ENCODE measurements around the gene ZNF496.
"Not testable (repeated sequence)": the region's sequence is repeated elsewhere in the genome, so short reads cannot be mapped to it uniquely, and the experiment has no call there.

Gene ZNF496

DNA sequence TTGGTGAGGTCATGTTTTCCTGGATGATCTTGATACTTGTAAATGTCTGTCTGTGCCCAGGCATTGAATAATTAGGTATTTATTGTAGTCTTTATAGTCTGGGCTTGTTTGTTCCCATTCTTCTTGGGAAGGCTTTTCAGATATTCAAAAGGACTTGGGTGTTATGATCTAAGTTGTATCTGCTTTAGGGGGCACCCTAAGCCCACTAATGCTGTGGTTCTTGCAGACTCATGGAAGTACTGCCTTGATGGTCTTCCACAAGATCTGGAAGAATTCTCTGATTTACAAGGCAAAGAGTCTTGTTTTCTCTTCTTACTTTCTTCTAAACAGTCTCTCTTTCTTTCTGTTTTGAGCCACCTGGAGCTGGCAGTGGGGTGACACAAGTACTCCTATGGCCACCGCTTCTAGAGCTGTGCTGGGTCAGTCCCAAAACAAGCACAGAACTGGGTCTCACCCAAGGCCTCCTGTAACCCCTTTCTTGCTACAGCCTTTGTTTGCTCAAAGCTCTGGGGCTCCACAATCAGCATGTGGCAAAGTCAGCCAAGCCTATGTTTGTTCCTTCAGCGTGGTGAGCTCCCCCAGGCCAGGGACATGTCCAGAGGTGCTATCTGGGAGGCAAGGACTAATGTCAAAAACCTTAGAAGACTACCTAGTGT is 63.1 kb downstream of the ZNF496 start:
- Histone ChIP-seq H3K4me1 (ENCODE audit: control insufficient read depth, low read length) (no peaks in the 10 kb centered on the region), H3K4me2 (ENCODE audit: low read length) (no peak overlapping the region), H3K27me3 (ENCODE audit: control insufficient read depth, low read length) (no peaks in the 10 kb centered on the region), H3K9me3 (ENCODE audit: control insufficient read depth, insufficient read depth, low read length) (no peaks in the 10 kb centered on the region), H3K36me3 (ENCODE audit: control insufficient read depth, low read length) (no peaks in the 10 kb centered on the region), H3K79me2 (ENCODE audit: control insufficient read depth, low read length) (no peaks in the 10 kb centered on the region), H3K4me3 (ENCODE audit: low read length) (no peak overlapping the region), H4K20me1 (ENCODE audit: control insufficient read depth, insufficient read depth, low read depth, low read length) (no peaks in the 10 kb centered on the region), H3F3A (ENCODE audit: control insufficient read depth, insufficient read depth) (no peaks in the 10 kb centered on the region), H3K9me2 (replicated peaks; ENCODE audit: control insufficient read depth, low read length) (no peaks in the 10 kb centered on the region), H3K27ac (ENCODE audit: low read depth, low read length) (no peak overlapping the region)
- no peak for TF ChIP-seq EZH2phosphoT487 (IDR thresholded peaks at IDR 0.05; ENCODE audit: borderline replicate concordance, low read length)
- TF ChIP-seq, protein P1, sequence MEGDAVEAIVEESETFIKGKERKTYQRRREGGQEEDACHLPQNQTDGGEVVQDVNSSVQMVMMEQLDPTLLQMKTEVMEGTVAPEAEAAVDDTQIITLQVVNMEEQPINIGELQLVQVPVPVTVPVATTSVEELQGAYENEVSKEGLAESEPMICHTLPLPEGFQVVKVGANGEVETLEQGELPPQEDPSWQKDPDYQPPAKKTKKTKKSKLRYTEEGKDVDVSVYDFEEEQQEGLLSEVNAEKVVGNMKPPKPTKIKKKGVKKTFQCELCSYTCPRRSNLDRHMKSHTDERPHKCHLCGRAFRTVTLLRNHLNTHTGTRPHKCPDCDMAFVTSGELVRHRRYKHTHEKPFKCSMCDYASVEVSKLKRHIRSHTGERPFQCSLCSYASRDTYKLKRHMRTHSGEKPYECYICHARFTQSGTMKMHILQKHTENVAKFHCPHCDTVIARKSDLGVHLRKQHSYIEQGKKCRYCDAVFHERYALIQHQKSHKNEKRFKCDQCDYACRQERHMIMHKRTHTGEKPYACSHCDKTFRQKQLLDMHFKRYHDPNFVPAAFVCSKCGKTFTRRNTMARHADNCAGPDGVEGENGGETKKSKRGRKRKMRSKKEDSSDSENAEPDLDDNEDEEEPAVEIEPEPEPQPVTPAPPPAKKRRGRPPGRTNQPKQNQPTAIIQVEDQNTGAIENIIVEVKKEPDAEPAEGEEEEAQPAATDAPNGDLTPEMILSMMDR (IDR thresholded peaks at IDR 0.05; ENCODE audit: low read depth, low read length, poor library complexity, severe bottlenecking): no peak

DNA sequence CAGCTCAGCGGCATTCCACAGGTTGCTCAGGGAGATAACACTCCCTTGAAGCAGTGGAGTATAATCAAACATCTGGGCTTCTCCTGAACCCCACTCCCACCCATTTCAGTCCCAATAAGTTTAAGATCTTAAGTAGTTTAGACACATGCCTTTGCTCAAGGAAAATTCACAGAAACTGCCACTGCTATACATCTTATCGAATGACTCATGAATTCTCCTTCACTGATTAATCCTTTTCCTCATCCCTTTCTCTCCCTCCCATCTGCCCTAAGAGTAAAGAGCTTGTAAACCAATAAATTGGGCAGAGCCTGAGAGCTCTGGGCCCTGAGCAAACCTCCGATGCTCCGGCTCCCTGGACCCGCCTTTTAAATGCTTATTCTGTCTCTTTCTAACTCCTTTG is 65.6 kb downstream of the ZNF496 start:
- Histone ChIP-seq H3K27ac (ENCODE audit: low read depth, low read length) (no peak overlapping the region), H3K9me3 (ENCODE audit: control insufficient read depth, insufficient read depth, low read length) (no peaks in the 10 kb centered on the region), H3K79me2 (ENCODE audit: control insufficient read depth, low read length) (no peaks in the 10 kb centered on the region), H3K4me2 (ENCODE audit: low read length) (no peak overlapping the region), H3K9me2 (replicated peaks; ENCODE audit: control insufficient read depth, low read length) (no peaks in the 10 kb centered on the region), H3K4me3 (ENCODE audit: low read length) (no peak overlapping the region), H3F3A (ENCODE audit: control insufficient read depth, insufficient read depth) (no peaks in the 10 kb centered on the region), H3K36me3 (ENCODE audit: control insufficient read depth, low read length) (no peaks in the 10 kb centered on the region), H4K20me1 (ENCODE audit: control insufficient read depth, insufficient read depth, low read depth, low read length) (no peaks in the 10 kb centered on the region), H3K4me1 (ENCODE audit: control insufficient read depth, low read length) (no peaks in the 10 kb centered on the region), H3K27me3 (ENCODE audit: control insufficient read depth, low read length) (no peaks in the 10 kb centered on the region)
- no peak for TF ChIP-seq EZH2phosphoT487 (IDR thresholded peaks at IDR 0.05; ENCODE audit: borderline replicate concordance, low read length)
- TF ChIP-seq, protein P1 (IDR thresholded peaks at IDR 0.05; ENCODE audit: low read depth, low read length, poor library complexity, severe bottlenecking): no peak

- not testable (repeated sequence) for H3K9me2 ChIP-seq (replicated peaks; ENCODE audit: control insufficient read depth, low read length); H3K27ac ChIP-seq (ENCODE audit: low read depth, low read length); H3F3A ChIP-seq (ENCODE audit: control insufficient read depth, insufficient read depth); H3K79me2 ChIP-seq (ENCODE audit: control insufficient read depth, low read length); H3K4me2 ChIP-seq (ENCODE audit: low read length); H3K36me3 ChIP-seq (ENCODE audit: control insufficient read depth, low read length); H3K27me3 ChIP-seq (ENCODE audit: control insufficient read depth, low read length); H3K4me3 ChIP-seq (ENCODE audit: low read length); H3K4me1 ChIP-seq (ENCODE audit: control insufficient read depth, low read length); H3K9me3 ChIP-seq (ENCODE audit: control insufficient read depth, insufficient read depth, low read length); H4K20me1 ChIP-seq (ENCODE audit: control insufficient read depth, insufficient read depth, low read depth, low read length)
These were observed 75.9 kb downstream of the ZNF496 start, which contains the start of gene VN1R5 for GRCh38 chr1:247255772-247256171. Gene VN1R5, plus strand, starts transcription at chr1:247256072.

DNA sequence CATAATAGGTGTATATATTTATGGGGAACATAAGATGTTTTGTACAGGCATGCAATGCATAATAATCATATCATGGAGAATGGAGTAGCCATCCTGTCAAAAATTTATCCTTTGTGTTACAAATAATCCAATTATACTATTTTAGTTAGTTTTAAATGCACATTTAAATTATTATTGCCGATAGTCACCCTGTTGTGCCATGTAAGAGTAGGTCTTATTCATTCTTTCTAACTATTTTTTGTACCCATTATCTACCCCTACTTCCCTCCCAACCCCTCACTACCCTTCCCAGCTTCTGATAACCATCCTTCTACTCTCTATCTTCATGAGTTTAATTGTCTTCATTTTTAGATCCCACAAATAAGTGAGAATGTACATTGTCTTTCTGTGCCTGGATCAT is 84.1 kb downstream of the ZNF496 start:
- H3K9me3 ChIP-seq (ENCODE audit: control insufficient read depth, insufficient read depth, low read length): no peaks in the 10 kb centered on the region
- H3K4me1 ChIP-seq (ENCODE audit: control insufficient read depth, low read length): no peaks in the 10 kb centered on the region
- H3K4me2 ChIP-seq (ENCODE audit: low read length): no peak overlapping the region
- TF ChIP-seq EZH2phosphoT487 (IDR thresholded peaks at IDR 0.05; ENCODE audit: borderline replicate concordance, low read length): no peak
- TF ChIP-seq, protein P1 (IDR thresholded peaks at IDR 0.05; ENCODE audit: low read depth, low read length, poor library complexity, severe bottlenecking): no peak
- no peak overlapping the region for H3K4me3 ChIP-seq (ENCODE audit: low read length)
- H4K20me1 ChIP-seq (ENCODE audit: control insufficient read depth, insufficient read depth, low read depth, low read length): no peaks in the 10 kb centered on the region
- H3K9me2 ChIP-seq (replicated peaks; ENCODE audit: control insufficient read depth, low read length): no peaks in the 10 kb centered on the region
- H3K27me3 ChIP-seq (ENCODE audit: control insufficient read depth, low read length): 0 out of 2 replicates have a peak, but pooled peaks cover 3% of the 10 kb centered on the region
- no peaks in the 10 kb centered on the region for H3F3A ChIP-seq (ENCODE audit: control insufficient read depth, insufficient read depth)
- no peaks in the 10 kb centered on the region for H3K79me2 ChIP-seq (ENCODE audit: control insufficient read depth, low read length)
- no peak overlapping the region for H3K27ac ChIP-seq (ENCODE audit: low read depth, low read length)
- H3K36me3 ChIP-seq (ENCODE audit: control insufficient read depth, low read length): no peaks in the 10 kb centered on the region

Data from DOHH2 (cell line).